Measurements from ENCODE around the gene ST6GALNAC4.

Gene ST6GALNAC4

DNA sequence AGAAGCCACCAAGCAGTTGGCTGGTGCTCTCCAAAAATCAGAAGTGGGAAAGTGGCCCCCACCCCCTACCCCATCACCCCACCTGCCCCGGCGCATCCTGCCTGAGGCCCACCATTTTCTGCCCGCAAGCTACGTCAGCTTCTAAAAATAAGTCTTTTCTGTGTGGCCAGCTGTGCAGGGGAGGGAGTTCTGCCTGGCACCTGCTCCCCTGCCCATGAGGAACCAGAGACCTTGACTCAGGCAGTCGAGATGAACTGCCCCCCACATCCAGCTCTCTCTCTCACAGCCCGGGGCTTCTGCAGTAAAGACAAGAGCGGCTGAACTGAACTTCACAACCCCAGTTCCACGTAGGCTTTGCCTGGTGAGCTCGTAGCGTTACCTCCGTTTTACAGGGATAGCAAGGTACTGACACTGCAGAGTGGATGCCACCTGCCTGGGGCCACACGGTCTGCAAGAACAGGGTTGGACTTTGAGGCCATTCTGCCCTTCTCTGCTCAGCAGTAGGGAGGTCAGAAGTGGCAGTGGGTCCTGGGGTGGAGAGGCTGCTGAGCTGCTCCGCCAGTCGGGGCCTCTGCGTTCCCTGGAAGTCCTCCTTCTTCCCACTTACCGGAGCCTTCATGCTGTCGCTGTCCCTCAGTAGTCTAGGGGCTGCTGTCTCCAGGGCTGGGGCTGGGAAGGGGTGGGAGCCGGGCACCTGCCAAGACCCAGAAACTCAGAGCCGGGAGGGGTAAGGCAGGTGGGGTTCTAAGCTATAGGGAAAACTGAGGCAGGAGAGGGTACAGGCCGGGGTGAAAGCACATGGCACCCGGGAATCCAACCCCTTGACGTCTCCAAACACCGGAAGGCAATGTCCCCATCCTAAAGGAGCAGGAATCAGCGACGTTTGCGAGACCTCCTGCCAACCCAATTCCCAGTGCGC is 781 bp downstream of the ST6GALNAC4 start:
- no peak for DNase-seq (ENCODE audit: low read depth in 4 of 4, low spot score in 1 of 4)

- DNase-seq (ENCODE audit: low read depth in 4 of 4, low spot score in 1 of 4): no peak
These were observed 1.5 kb downstream of the ST6GALNAC4 start for GRCh38 chr9:127915325-127915752.

- DNase-seq (ENCODE audit: low read depth in 4 of 4, low spot score in 1 of 4): no peak
These were observed 3.2 kb downstream of the ST6GALNAC4 start for GRCh38 chr9:127913682-127914081.

DNA sequence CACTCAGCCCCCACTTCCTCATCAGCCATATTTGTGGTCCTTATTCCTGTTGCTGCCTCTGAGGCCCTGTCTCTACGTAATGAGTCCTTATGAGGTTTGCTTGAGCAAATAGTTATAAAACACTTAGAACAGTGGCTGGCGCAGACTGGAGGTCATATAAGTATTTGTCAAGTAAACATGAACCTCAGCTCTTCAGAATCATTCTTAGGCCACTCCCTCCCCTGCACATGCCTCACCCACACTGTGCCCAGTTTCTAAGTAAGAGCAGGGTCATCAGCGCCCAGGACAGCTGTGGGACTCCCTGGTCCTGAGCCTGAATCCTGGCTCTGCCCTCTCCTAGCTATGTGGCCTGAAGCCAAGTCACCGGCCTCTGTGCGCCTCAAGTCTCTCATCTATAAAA is 4.0 kb downstream of the ST6GALNAC4 start:
- DNase-seq (ENCODE audit: low read depth in 4 of 4, low spot score in 1 of 4): no peak

- no peak for DNase-seq (ENCODE audit: low read depth in 4 of 4, low spot score in 1 of 4)
These were observed 4.5 kb downstream of the ST6GALNAC4 start for GRCh38 chr9:127912296-127912695.

DNA sequence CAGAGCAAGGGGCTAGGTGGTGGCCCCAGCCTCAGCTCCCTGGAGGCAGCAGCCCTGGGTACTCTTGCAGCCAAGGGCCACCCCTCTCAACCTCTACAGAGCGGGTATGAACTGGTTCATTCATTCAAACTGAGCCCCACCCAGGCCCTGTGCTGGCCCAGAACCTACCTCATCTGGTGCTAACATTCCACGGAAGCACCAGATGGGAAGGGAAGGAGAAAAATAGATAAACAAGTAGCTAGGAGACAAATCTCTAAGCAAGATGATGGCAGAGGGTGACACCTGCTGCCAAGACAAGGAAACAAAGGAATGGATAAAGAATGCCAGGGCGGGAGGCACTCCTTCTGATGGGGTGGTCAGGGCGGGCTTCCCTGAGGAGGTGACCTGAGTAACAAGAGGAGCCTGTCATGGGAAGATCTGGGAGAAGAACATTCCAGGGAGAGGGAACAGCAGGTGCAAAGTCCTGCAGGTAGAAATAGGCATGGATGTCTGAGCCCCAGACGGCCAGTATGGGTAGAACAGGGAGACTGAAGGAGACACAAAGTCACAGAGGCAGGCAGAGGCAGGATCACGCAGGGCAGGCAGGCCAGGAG is 6.1 kb downstream of the ST6GALNAC4 start:
- DNase-seq (ENCODE audit: low read depth in 4 of 4, low spot score in 1 of 4): no peak

DNA sequence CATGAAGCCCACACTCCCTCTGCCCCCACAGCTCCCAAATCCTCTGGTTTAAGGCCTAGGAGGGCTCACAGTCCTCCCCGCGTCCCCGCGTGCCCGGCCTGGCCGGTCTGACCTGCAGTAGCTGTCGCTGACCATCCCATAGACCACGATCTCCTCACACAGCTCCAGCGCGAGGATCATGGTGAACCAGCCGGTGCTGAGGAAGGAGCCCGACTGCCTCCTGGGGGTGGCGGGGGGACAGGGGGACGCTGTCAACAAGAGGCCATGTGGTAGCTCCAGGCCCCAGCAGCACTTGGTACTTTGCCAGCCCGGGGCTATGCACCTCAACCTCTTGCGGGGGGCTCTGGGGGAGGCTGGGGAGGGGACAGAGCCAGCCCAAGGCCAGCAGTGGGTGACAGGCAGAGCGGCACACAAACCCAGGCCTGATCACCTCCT is 7.0 kb downstream of the ST6GALNAC4 start:
- no peak for DNase-seq (ENCODE audit: low read depth in 4 of 4, low spot score in 1 of 4)

- no peak for DNase-seq (ENCODE audit: low read depth in 4 of 4, low spot score in 1 of 4)
These were observed 8.2 kb downstream of the ST6GALNAC4 start for GRCh38 chr9:127908660-127908926.

- no peak for DNase-seq (ENCODE audit: low read depth in 4 of 4, low spot score in 1 of 4)
These were observed 8.8 kb downstream of the ST6GALNAC4 start for GRCh38 chr9:127907867-127908659.

- DNase-seq (ENCODE audit: low read depth in 4 of 4, low spot score in 1 of 4): no peak
These were observed 11.1 kb downstream of the ST6GALNAC4 start for GRCh38 chr9:127905788-127906191.

DNA sequence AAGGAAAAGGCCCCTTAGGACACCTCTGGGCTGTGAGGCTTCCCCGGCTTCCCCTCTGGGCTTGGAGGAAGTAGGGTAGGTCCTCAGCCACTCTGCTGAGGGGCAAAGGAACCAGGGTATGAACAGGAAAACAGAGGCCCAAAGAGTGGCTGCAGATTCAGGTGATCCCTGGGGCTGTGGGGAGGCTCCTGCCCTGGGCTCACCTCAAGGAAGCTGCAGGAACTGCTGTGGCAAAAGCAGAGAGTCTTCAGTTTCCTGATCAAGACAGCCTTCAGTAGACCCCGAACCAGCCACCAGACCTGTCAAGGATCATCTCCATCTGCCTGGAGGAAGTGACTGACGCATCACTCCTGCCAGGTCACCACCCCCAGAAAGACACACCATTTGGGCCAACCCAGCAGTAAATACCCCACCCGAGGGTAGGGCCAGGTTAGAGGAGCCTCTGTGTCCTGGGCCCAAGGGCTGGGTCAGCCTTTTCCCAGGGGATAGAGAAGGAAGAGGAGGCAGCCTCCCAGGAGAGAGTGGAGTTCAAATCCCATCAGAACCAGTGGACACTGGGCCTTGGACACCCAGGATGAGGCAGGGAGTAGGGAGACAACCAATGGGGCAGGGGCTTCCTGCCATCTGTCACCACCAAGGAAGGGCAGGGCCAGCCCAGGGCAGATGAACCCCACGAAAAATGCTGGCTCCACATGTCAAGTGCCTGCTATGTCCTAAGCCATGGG is 11.7 kb downstream of the ST6GALNAC4 start:
- no peak for DNase-seq (ENCODE audit: low read depth in 4 of 4, low spot score in 1 of 4)

GRCh38 chr9:127904561-127905003 is 12.3 kb downstream of the ST6GALNAC4 start:
- no peak for DNase-seq (ENCODE audit: low read depth in 4 of 4, low spot score in 1 of 4)

DNA sequence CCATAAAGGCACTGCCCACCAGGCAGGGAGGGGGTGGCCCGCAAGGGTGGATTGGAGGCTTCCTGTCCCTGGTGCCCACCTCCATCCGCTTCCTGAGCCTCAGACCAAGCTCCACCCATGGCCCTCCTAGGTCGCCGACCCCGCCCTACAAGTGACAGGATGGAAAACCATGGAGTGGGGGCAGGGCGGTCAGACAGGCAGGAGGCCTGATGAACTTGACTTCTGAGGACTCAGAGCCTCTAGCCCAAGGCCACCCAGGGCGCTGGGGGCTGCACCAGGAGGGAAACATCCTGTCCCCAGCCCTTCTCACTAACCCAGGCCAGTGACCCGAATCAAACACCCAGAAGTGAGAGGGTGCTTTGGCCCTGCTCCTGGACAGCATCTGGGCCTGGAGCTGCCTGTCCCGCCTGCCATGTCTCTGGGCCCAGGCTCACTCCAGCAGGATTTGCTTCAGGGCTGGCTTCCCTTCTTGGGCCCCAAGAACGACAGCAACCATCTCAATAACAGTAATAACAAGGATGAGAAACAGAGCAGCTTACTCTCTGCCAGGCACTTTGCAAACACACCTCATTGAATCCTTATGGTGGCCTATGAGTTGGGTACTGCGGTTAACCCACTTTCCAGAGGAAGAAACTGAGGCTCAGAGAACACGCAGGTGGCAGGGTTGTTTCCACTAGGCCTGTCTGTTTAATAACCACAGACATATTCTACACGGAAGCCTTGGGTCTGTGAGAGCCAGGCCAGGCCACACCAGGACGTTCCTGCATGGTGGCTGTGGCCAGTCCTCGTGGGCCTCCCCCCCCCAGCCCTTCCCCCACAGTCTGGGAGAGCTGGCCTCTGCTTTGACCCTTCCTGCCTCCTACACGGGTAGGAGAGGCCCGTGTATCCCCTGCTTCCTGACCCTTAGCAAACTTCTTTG is 13.0 kb downstream of the ST6GALNAC4 start:
- DNase-seq (ENCODE audit: low read depth in 4 of 4, low spot score in 1 of 4): peak in 3 of 4 experiments; percentile 41 to 87 (median 60)

DNA sequence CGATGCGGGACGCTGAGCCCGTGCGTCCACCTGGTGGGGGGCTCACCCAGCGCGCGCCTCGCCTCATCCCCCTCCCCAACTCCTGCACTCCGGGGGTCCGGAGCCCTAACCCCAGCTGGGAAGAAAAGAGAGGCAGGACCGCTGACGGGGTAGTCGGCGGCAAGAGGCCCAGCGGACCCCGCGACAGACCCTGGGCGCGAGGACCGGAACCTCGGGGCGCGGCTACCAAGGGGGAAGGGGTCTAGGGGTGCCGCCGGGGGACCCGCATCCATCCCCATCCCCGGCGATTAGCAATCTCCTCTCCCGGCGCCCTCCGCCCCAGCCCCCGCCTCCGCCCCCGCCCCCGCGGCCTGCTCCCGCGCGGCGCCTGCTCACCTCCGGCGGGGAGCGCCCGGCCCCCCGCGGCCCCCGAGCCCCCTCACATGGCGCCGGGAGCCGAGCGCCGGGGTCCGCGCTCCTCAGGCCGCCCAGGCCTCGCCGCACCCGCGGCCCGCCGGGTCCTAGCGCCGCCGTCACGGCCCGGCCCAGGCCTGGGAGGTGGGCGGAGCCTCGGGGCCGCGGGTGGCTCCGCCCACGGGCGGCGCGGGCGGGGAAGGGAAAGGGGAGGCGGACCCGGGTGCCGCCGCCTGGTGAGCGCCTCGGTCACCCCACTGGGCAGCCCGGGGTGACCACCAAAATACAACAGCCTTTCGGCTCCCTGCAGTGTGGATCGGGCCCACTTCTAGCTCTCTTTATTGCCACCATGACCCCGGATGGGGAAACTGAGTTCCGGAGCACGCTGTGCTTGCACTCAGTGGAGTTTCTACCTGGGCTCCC is 17.5 kb downstream of the ST6GALNAC4 start, which contains the start of gene ST6GALNAC6:
ST6GALNAC6 (minus strand) TSS at position 476 of the 816 bp plus-strand sequence. CDS start 1,622 bp downstream, outside the sequence.
- DNase-seq (ENCODE audit: low read depth in 4 of 4, low spot score in 1 of 4): peak; percentile 47 to 67 (median 56)

DNA sequence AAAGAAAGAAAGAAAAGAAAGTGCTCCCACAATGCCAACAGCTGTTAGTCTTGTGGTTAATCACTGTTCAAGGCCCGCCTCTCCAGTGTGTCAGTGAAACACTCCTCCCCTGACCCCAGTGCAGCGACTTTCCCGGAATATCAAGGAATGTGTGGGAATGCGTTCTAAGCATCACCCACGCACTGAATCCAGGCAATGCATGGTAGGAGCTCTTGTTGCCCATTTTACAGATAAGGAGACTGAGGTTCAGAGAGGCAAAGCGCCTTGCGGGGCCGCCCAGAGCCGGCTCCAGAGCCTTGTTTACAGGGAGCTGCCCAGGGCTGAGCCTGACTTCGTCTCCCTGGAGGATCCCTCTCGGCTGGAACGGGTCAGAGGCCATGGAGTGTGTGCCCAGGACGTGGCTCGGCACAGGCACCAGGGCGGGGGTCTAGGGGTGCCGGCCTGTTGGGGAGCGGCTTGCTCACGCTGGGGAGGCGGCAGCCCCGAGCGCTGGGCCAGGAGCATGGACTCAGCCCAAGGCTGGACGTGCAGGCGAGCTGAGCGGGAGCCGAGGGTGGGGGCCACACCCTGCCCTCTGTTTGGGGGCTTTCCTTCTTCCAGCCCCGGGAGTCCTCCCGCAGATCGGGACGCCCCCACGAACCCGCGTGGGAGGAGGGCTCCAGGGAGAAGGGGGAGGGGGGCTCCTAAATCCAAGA is 18.3 kb downstream of the ST6GALNAC4 start:
- DNase-seq (ENCODE audit: low read depth in 4 of 4, low spot score in 1 of 4): no peak

- DNase-seq (ENCODE audit: low read depth in 4 of 4, low spot score in 1 of 4): no peak
These were observed 19.6 kb downstream of the ST6GALNAC4 start for GRCh38 chr9:127897193-127897692.

DNA sequence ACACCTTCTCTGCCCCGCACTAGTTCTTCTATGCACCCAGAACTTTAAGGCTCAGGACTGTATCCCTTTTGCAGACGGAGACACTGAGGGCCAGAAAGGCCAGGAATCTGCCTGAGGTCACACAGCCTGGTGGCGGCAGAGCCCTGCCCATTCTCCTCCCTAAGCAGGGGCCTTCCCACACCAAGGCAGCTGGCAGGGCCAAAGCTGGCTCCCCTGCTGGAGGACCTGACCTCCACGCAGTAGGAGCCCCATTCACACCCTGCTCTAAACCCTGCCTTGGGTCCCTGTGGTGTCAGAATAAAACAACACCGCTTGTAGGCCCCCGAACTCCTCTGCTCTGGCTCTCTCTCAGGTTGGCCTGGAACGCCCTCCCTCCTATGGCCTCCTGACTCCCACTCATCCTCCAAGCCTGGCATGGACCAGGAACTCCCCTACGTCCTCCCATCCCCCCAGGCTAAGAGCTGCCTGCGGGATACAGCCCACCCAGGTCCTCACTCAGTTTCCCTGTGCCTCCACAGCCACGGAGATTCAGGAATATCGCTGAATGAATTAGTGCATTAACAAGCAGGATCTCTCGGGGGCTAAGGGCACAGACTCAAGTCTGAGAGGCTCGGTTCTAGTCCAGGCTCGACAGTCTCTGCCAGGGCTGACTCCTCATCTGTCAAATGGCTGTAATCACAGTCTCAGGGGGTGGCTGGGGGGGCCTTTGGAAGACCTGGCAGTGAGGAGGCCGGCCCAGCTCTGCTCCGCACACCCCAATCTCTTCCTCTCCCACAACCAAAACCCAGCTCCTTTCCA is 20.2 kb downstream of the ST6GALNAC4 start:
- no peak for DNase-seq (ENCODE audit: low read depth in 4 of 4, low spot score in 1 of 4)

All from stimulated activated CD4-positive, alpha-beta T cell treated with anti-CD3 and anti-CD28 coated beads, Interleukin-1b, Interleukin-23, amount 100 ng/mL, for 24 hours (primary cell).